ENCODE data around the gene RASA2. TPM values are rescaled to one million over a fixed set of nuclear protein-coding genes. Genes with fewer than 3 reads are reported as not detected.
A peak's percentile ranks its signal among the peaks of the same experiment; 100 is the strongest.

RASA2 gene
- total RNA-seq, 1 experiment from 2014 or later = 26.7 TPM

- H3K4me1 ChIP-seq = peaks cover 34% of the 10 kb centered on the region
- TF ChIP-seq CTCF (IDR thresholded peaks at IDR 0.05; ENCODE audit: insufficient read depth in 1 of 2, low read depth in 1 of 2, low read length in 1 of 2, severe bottlenecking in 1 of 2, unreplicated experiment in 1 of 2) = peak in 1 of 2 experiments; percentile 3
- BruUV-seq (replicated peaks) = no TSS peak
- POLR2A ChIA-PET = interaction anchor here (0.6 to 1.2 kb wide), 8 partner anchors 11 to 127 kb away, joined by 3 to 4 read pairs (median 4); no protein-coding TSS in a partner anchor
- Mint-ChIP-seq H3K4me3 (ENCODE audit: unreplicated experiment) (peak overlapping the region; percentile 90), H3K27ac (ENCODE audit: unreplicated experiment) (peak overlapping the region; percentile 74), H3K36me3 (ENCODE audit: insufficient read depth, unreplicated experiment) (peaks cover 52% of the 10 kb centered on the region), H3K27me3 (ENCODE audit: insufficient read depth, unreplicated experiment) (no peaks in the 10 kb centered on the region), H3K4me1 (ENCODE audit: low read depth, unreplicated experiment) (peaks cover 59% of the 10 kb centered on the region), H3K9me3 (ENCODE audit: unreplicated experiment) (no peaks in the 10 kb centered on the region)
- H3K27me3 ChIP-seq (replicated peaks; ENCODE audit: control insufficient read depth, insufficient read depth, low read length) = no peaks in the 10 kb centered on the region
- H3K36me3 ChIP-seq (ENCODE audit: control insufficient read depth, insufficient read depth, low read length) = no peaks in the 10 kb centered on the region
- CTCF ChIA-PET = interaction anchor here (0.6 to 1.4 kb wide), 5 partner anchors 27 to 256 kb away, joined by 3 to 6 read pairs (median 3); partner anchors contain the start of gene PXYLP1
- peak overlapping the region; percentile 82 for H3K4me3 ChIP-seq (ENCODE audit: low read depth, low read length)
- H3K9me3 ChIP-seq = no peaks in the 10 kb centered on the region
- peak; percentile 84 to 86 for DNase-seq
- intact Hi-C loops (cut with micrococcal nuclease; ENCODE audit: unreplicated experiment) = loop anchor here (5.0 kb wide), 1 partner anchor 35 kb away; no protein-coding TSS in a partner anchor
Observed at GRCh38 chr3:141487521-141488252, 860 bp downstream of the RASA2 start.

- Mint-ChIP-seq H3K27me3 (ENCODE audit: insufficient read depth, unreplicated experiment) (no peaks in the 10 kb centered on the region), H3K36me3 (ENCODE audit: insufficient read depth, unreplicated experiment) (peaks cover 50% of the 10 kb centered on the region), H3K4me1 (ENCODE audit: low read depth, unreplicated experiment) (peaks cover 48% of the 10 kb centered on the region), H3K9me3 (ENCODE audit: unreplicated experiment) (no peaks in the 10 kb centered on the region), H3K27ac (ENCODE audit: unreplicated experiment) (peak overlapping the region; percentile 24), H3K4me3 (ENCODE audit: unreplicated experiment) (peak overlapping the region; percentile 30)
- Histone ChIP-seq H3K4me1 (peaks cover 20% of the 10 kb centered on the region), H3K4me3 (ENCODE audit: low read depth, low read length) (no peak overlapping the region), H3K27me3 (replicated peaks; ENCODE audit: control insufficient read depth, insufficient read depth, low read length) (no peaks in the 10 kb centered on the region), H3K9me3 (no peaks in the 10 kb centered on the region), H3K36me3 (ENCODE audit: control insufficient read depth, insufficient read depth, low read length) (no peaks in the 10 kb centered on the region)
- intact Hi-C loops (cut with micrococcal nuclease; ENCODE audit: unreplicated experiment) = loop anchor here (5.0 kb wide), 1 partner anchor 33 kb away; no protein-coding TSS in a partner anchor
- BruUV-seq (replicated peaks) = no TSS peak
- ChIA-PET POLR2A (no interaction called here), CTCF (interaction anchor here (0.6 kb wide), 1 partner anchor 24 kb away, joined by 3 read pairs; no protein-coding TSS in a partner anchor)
- DNase-seq = no peak
- TF ChIP-seq CTCF (IDR thresholded peaks at IDR 0.05; ENCODE audit: insufficient read depth in 1 of 2, low read depth in 1 of 2, low read length in 1 of 2, severe bottlenecking in 1 of 2, unreplicated experiment in 1 of 2) = no peak
Observed at GRCh38 chr3:141489203-141489602, 2.4 kb downstream of the RASA2 start.

- no peak overlapping the region for H3K4me3 Mint-ChIP-seq (ENCODE audit: unreplicated experiment)
- CTCF ChIA-PET = interaction anchor here (0.7 kb wide), 1 partner anchor 56 kb away, joined by 3 read pairs; no protein-coding TSS in a partner anchor
- H3K36me3 ChIP-seq (ENCODE audit: control insufficient read depth, insufficient read depth, low read length) = no peaks in the 10 kb centered on the region
- TF ChIP-seq CTCF (IDR thresholded peaks at IDR 0.05; ENCODE audit: insufficient read depth in 1 of 2, low read depth in 1 of 2, low read length in 1 of 2, severe bottlenecking in 1 of 2, unreplicated experiment in 1 of 2) = no peak
- no TSS peak for BruUV-seq (replicated peaks)
- H3K27ac Mint-ChIP-seq (ENCODE audit: unreplicated experiment) = no peak overlapping the region
- no peak overlapping the region for H3K4me3 ChIP-seq (ENCODE audit: low read depth, low read length)
- H3K9me3 ChIP-seq = no peaks in the 10 kb centered on the region
- no peaks in the 10 kb centered on the region for H3K27me3 Mint-ChIP-seq (ENCODE audit: insufficient read depth, unreplicated experiment)
- peaks cover 42% of the 10 kb centered on the region for H3K36me3 Mint-ChIP-seq (ENCODE audit: insufficient read depth, unreplicated experiment)
- no peak for DNase-seq
- H3K4me1 ChIP-seq = peaks cover 10% of the 10 kb centered on the region
- intact Hi-C loops (cut with micrococcal nuclease; ENCODE audit: unreplicated experiment) = no loop called here
- no peaks in the 10 kb centered on the region for H3K27me3 ChIP-seq (replicated peaks; ENCODE audit: control insufficient read depth, insufficient read depth, low read length)
- POLR2A ChIA-PET = no interaction called here
- H3K4me1 Mint-ChIP-seq (ENCODE audit: low read depth, unreplicated experiment) = peaks cover 29% of the 10 kb centered on the region
- H3K9me3 Mint-ChIP-seq (ENCODE audit: unreplicated experiment) = no peaks in the 10 kb centered on the region
Observed at GRCh38 chr3:141491081-141491480, 4.3 kb downstream of the RASA2 start.

Measured in Caco-2 (cell line).